HFFc6 (cell line): ENCODE measurements around the gene USP35. TPM values are rescaled to one million over a fixed set of nuclear protein-coding genes. Genes with fewer than 3 reads are reported as not detected.
A peak's percentile ranks its signal among the peaks of the same experiment; 100 is the strongest.
"Not testable (repeated sequence)": the region's sequence is repeated elsewhere in the genome, so short reads cannot be mapped to it uniquely, and the experiment has no call there.

Source experiments
- DNase-seq: peaks from one replicate; pipeline ENCODE4 v3.0.0-alpha.2; 2018
- H3K27ac Mint-ChIP-seq: 2 replicates; pipeline ENCODE4 v1.8.0; 2020; ENCODE audit warnings: mild to moderate bottlenecking, mixed read lengths
- H3K27me3 Mint-ChIP-seq: 2 replicates; pipeline ENCODE4 v1.8.0; 2021; ENCODE audit warnings: mild to moderate bottlenecking, moderate library complexity, mixed read lengths; ENCODE audit not compliant: insufficient read depth
- H3K36me3 Mint-ChIP-seq: 2 replicates; pipeline ENCODE4 v1.8.0; 2021; ENCODE audit warnings: low read depth, mixed read lengths
- H3K4me1 Mint-ChIP-seq: 2 replicates; pipeline ENCODE4 v1.8.0; 2020; ENCODE audit warnings: low read depth, mixed read lengths
- H3K4me3 Mint-ChIP-seq: 2 replicates; pipeline ENCODE4 v1.8.0; 2020; ENCODE audit warnings: mild to moderate bottlenecking, moderate library complexity, mixed read lengths
- H3K9me3 Mint-ChIP-seq: 2 replicates; pipeline ENCODE4 v1.8.0; 2020; ENCODE audit warnings: mild to moderate bottlenecking, mixed read lengths
- total RNA-seq, 6 experiments: library from RNA; stranded (reverse); fragmentation: NEBNext Ultra II Directional; extraction: Animal tissue kit (Norgen Biotek cat#: 25700); gene quantifications; 2 replicates in 1 of 6; 3 replicates in 5 of 6; pipeline ENCODE4 v1.2.3, GENCODE V29; 2021
- TF ChIP-seq, protein P1 (sequence below): fragments of 200-600 bp; sonication (generic); IDR thresholded peaks from 2 replicates; pipeline ENCODE4 v1.5.0; 2021; ENCODE audit warnings: antibody characterized with exemption, mild to moderate bottlenecking

USP35 gene
- total RNA-seq, 6 experiments from 2014 or later: 8.5 to 10.6 (median 9.0) TPM

- TF ChIP-seq, protein P1, sequence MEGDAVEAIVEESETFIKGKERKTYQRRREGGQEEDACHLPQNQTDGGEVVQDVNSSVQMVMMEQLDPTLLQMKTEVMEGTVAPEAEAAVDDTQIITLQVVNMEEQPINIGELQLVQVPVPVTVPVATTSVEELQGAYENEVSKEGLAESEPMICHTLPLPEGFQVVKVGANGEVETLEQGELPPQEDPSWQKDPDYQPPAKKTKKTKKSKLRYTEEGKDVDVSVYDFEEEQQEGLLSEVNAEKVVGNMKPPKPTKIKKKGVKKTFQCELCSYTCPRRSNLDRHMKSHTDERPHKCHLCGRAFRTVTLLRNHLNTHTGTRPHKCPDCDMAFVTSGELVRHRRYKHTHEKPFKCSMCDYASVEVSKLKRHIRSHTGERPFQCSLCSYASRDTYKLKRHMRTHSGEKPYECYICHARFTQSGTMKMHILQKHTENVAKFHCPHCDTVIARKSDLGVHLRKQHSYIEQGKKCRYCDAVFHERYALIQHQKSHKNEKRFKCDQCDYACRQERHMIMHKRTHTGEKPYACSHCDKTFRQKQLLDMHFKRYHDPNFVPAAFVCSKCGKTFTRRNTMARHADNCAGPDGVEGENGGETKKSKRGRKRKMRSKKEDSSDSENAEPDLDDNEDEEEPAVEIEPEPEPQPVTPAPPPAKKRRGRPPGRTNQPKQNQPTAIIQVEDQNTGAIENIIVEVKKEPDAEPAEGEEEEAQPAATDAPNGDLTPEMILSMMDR: no peak
Measured at GRCh38 chr11:78170874-78171549, 17.7 kb upstream of the USP35 start.

DNA sequence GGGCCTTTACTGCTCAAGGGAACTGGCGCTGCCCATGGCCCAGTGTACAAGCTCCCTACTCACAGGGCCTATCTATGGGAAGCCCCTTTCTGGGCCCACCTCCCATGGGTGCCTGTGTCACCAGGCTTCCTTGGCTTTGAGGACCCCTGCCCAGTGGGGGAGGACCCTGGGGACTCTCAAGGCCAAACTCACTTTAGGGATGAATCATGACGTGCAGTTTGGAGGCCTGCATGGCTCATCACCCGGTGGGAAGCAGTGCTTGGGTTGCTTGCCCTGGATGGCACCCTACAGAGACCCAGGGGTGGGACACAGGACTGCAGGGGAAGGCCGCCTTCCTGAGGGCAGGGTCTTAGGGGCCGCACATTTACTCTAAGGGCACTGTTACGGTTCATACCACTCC lies 16.8 kb upstream of the USP35 start:
- no peak for DNase-seq
- Mint-ChIP-seq H3K27ac (no peak overlapping the region), H3K4me1 (peaks cover 21% of the 10 kb centered on the region), H3K27me3 (no peaks in the 10 kb centered on the region; the same call in 1 of the 2 replicates), H3K36me3 (peaks cover 44% of the 10 kb centered on the region), H3K9me3 (no peaks in the 10 kb centered on the region), H3K4me3 (no peak overlapping the region)
- TF ChIP-seq, protein P1: no peak

More at GRCh38 chr11:78170874-78171549, 17.7 kb upstream of the USP35 start:
- H3K36me3 Mint-ChIP-seq: peaks cover 35% of the 10 kb centered on the region
- H3K27ac Mint-ChIP-seq: peak overlapping the region; percentile 29
- H3K4me3 Mint-ChIP-seq: no peak overlapping the region
- no peaks in the 10 kb centered on the region for H3K9me3 Mint-ChIP-seq
- H3K27me3 Mint-ChIP-seq: no peaks in the 10 kb centered on the region; the same call in 1 of the 2 replicates
- peaks cover 21% of the 10 kb centered on the region for H3K4me1 Mint-ChIP-seq
- no peak for DNase-seq

GRCh38 chr11:78175862-78176261 lies 12.9 kb upstream of the USP35 start:
- Mint-ChIP-seq H3K36me3 (peaks cover 46% of the 10 kb centered on the region), H3K4me1 (peaks cover 11% of the 10 kb centered on the region)
- not testable (repeated sequence) for H3K9me3 Mint-ChIP-seq, H3K4me3 Mint-ChIP-seq, H3K27ac Mint-ChIP-seq, H3K27me3 Mint-ChIP-seq, DNase-seq

- peaks cover 17% of the 10 kb centered on the region for H3K4me1 Mint-ChIP-seq
- TF ChIP-seq, protein P1: no peak
Measured at GRCh38 chr11:78176605-78177141, 12.0 kb upstream of the USP35 start.

DNA sequence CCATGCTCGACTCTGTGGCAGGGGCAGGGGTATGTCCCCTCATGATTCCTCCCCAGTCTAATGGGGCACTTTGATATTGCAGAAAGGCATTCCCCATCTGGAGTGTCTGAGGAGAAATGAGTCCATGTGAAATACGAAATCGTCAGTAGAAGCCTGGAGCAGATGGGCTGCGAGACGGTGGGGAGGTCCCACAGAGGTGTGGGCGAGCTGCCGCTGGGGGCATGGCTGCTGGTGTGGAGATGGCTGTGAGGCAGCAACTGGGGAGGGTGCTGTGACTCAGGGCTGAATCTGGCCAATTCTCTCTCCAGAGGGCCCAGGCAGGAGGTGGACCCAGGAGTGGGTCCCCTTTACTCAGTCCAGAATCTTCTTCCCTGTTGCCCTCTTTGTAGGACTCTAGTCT lies 11.5 kb upstream of the USP35 start:
- H3K9me3 Mint-ChIP-seq: no peaks in the 10 kb centered on the region
- H3K4me3 Mint-ChIP-seq: no peak overlapping the region
- TF ChIP-seq, protein P1: no peak
- peaks cover 47% of the 10 kb centered on the region for H3K36me3 Mint-ChIP-seq
- H3K27me3 Mint-ChIP-seq: no peaks in the 10 kb centered on the region
- H3K27ac Mint-ChIP-seq: no peak overlapping the region
- peaks cover 17% of the 10 kb centered on the region for H3K4me1 Mint-ChIP-seq
- DNase-seq: no peak

More at GRCh38 chr11:78176605-78177141, 12.0 kb upstream of the USP35 start:
- H3K36me3 Mint-ChIP-seq: peaks cover 49% of the 10 kb centered on the region
- H3K27ac Mint-ChIP-seq: no peak overlapping the region
- no peaks in the 10 kb centered on the region for H3K27me3 Mint-ChIP-seq
- no peak for DNase-seq
- no peaks in the 10 kb centered on the region for H3K9me3 Mint-ChIP-seq
- no peak overlapping the region for H3K4me3 Mint-ChIP-seq

DNA sequence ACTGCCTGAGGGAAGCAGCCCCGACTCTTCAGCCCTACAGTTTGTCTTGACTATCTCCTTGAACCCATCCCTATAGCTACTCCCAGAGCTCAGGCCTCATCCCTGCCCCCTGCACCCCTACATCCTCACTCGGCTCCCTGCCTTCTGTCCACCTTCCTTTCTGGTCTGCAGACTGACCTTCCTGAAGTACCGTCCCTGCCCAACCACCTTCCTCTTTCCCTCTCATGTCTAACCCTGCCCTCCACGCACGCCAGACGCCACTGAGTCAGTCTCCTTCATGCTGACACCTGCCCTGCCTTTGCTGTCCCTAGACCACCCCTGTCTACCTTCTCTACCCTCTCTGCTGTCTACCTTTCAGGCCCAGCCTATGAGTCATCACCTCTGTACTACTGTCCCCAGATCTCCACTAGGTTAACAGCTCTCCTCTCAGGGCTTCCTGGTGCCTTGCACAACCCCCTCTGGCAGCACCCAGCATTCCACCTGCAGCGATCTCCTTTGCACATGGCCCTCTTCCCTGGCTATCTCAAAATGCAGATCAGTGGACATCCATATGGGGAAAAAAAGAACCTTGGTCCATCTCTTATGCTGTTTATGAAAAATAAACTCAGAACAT lies 9.2 kb upstream of the USP35 start:
- Mint-ChIP-seq H3K4me1 (peaks cover 25% of the 10 kb centered on the region), H3K27me3 (no peaks in the 10 kb centered on the region), H3K27ac (no peak overlapping the region), H3K9me3 (no peaks in the 10 kb centered on the region), H3K4me3 (no peak overlapping the region), H3K36me3 (peaks cover 35% of the 10 kb centered on the region)
- no peak for DNase-seq
- TF ChIP-seq, protein P1: no peak
